AG04449 (cell line): ENCODE data around the gene WSCD2.

Experiments
- CTCF ChIA-PET: fragments of 350-600 bp; formaldehyde crosslinking; extraction: SDS; loops from one replicate; lab custom pipeline; 2021; ENCODE audit warnings: antibody characterized with exemption; lab: Yijun Ruan, JAX
- POLR2A ChIA-PET: fragments of 400-600, 350-600 bp; formaldehyde crosslinking; extraction: SDS; loops from one replicate; lab custom pipeline; 2020; ENCODE audit warnings: antibody characterized with exemption, inconsistent platforms; lab: Yijun Ruan, JAX
- DNase-seq: peaks from one replicate; pipeline ENCODE4 v3.0.0-alpha.2; 2010; ENCODE audit warnings: low read depth, low spot score
- H3K4me3 ChIP-seq: 2 replicates; pipeline ENCODE4 v1.5.1; 2011; ENCODE audit warnings: low read depth, mild to moderate bottlenecking, control low read depth, low read length
- CTCF ChIP-seq: IDR thresholded peaks from one replicate; pipeline ENCODE4 v1.5.1; 2011; ENCODE audit warnings: mild to moderate bottlenecking, moderate library complexity, low read length, control low read depth, inconsistent platforms; ENCODE audit not compliant: insufficient read depth; ENCODE audit errors: missing control alignments

Gene WSCD2

GRCh38 chr12:108127654-108128053 is 1.4 kb upstream of the WSCD2 start:
- ChIA-PET CTCF (no interaction called here), POLR2A (no interaction called here)
- no peak for TF ChIP-seq CTCF
- no peak overlapping the region for H3K4me3 ChIP-seq
- DNase-seq = no peak

GRCh38 chr12:108128221-108129016 is 669 bp upstream of the WSCD2 start:
- CTCF ChIA-PET = no interaction called here
- no peak for TF ChIP-seq CTCF
- H3K4me3 ChIP-seq = no peak overlapping the region
- no peak for DNase-seq
- POLR2A ChIA-PET = no interaction called here

- CTCF ChIA-PET = no interaction called here
- DNase-seq = no peak
- TF ChIP-seq CTCF = no peak
- POLR2A ChIA-PET = no interaction called here
- H3K4me3 ChIP-seq = no peak overlapping the region
These were observed 1.9 kb downstream of the WSCD2 start for GRCh38 chr12:108131035-108131434.

GRCh38 chr12:108131657-108132126 is 2.6 kb downstream of the WSCD2 start:
- H3K4me3 ChIP-seq = no peak overlapping the region
- no peak for DNase-seq
- no peak for TF ChIP-seq CTCF
- ChIA-PET POLR2A (no interaction called here), CTCF (no interaction called here)

GRCh38 chr12:108133482-108133881 is 4.4 kb downstream of the WSCD2 start:
- ChIA-PET CTCF (no interaction called here), POLR2A (no interaction called here)
- no peak for DNase-seq
- no peak overlapping the region for H3K4me3 ChIP-seq
- no peak for TF ChIP-seq CTCF

GRCh38 chr12:108134744-108135143 is 5.7 kb downstream of the WSCD2 start:
- ChIA-PET CTCF (no interaction called here), POLR2A (no interaction called here)
- DNase-seq = no peak
- no peak overlapping the region for H3K4me3 ChIP-seq
- no peak for TF ChIP-seq CTCF
